Measurements from ENCODE around the gene FHOD1.

The FHOD1 gene

DNA sequence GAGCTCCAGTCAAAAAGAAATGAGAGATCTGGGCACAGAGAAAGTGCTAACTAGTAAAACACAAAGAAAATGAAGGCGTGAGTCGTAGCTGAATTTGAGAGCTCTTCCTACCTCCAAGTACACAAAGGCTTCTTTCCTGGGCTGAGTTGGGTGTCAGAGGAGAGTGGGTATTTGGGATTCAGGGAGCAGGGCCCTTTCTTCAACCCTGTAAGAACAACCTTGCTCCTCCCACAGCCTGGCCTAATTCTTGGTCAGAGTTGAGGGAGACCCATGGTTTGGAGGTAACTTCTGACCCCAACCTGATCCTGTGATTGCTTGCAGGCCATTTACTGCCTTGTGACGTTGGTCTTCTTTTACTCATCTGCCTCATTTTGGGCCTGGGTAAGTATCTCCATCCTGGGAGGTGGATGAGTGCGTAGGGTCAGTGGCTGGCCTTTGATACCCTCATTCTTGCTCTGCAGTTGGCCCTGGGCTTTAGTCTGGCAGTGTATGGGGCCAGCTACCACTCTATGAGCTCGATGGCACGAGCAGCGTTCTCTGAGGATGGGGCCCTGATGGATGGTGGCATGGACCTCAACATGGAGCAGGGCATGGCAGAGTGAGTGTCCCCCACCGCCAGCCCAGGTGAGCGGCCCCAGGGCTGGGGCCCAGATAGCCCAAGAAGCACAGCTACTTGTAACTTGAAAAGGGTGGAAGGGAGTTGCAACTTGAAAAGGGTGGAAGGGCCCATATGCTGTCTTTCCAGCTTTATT is 19.1 kb downstream of the FHOD1 start:
- H3K27me3 ChIP-seq (ENCODE audit: control insufficient read depth, insufficient read depth, low read length), result no peaks in the 10 kb centered on the region
- 0 out of 2 replicates have a peak, but pooled peaks cover 2% of the 10 kb centered on the region for H3K4me1 ChIP-seq (ENCODE audit: control insufficient read depth, insufficient read depth, low read length)
- no peak overlapping the region for H3K9ac ChIP-seq (ENCODE audit: low read length)
- H3K9me3 ChIP-seq (ENCODE audit: control insufficient read depth, insufficient read depth, low read depth, low read length), result no peaks in the 10 kb centered on the region
- H3K27ac ChIP-seq (ENCODE audit: low read depth, low read length), result no peak overlapping the region
- peaks cover 42% of the 10 kb centered on the region for H3K36me3 ChIP-seq (ENCODE audit: control insufficient read depth, insufficient read depth, low read length)
- H3K4me3 ChIP-seq (ENCODE audit: low read depth, low read length), result peak overlapping the region; percentile 98

GRCh38 chr16:67227567-67227921 is 19.7 kb downstream of the FHOD1 start:
- Histone ChIP-seq H3K4me3 (ENCODE audit: low read depth, low read length) (peak overlapping the region; percentile 98), H3K27me3 (ENCODE audit: control insufficient read depth, insufficient read depth, low read length) (no peaks in the 10 kb centered on the region), H3K4me1 (ENCODE audit: control insufficient read depth, insufficient read depth, low read length) (0 out of 2 replicates have a peak, but pooled peaks cover 2% of the 10 kb centered on the region), H3K36me3 (ENCODE audit: control insufficient read depth, insufficient read depth, low read length) (peaks cover 41% of the 10 kb centered on the region), H3K9ac (ENCODE audit: low read length) (peak overlapping the region; percentile 83), H3K27ac (ENCODE audit: low read depth, low read length) (peak overlapping the region; percentile 70; the same call in 1 of the 2 replicates), H3K9me3 (ENCODE audit: control insufficient read depth, insufficient read depth, low read depth, low read length) (no peaks in the 10 kb centered on the region)

GRCh38 chr16:67226804-67227566 is 20.3 kb downstream of the FHOD1 start, which contains the start of gene TMEM208:
TSS of gene TMEM208 (plus strand) at chr16:67227130. CDS start at chr16:67227219, 89 bp downstream.
- no peaks in the 10 kb centered on the region for H3K27me3 ChIP-seq (ENCODE audit: control insufficient read depth, insufficient read depth, low read length)
- peak within 1 kb of the TSS; percentile 98 for H3K4me3 ChIP-seq (ENCODE audit: low read depth, low read length)
- H3K9ac ChIP-seq (ENCODE audit: low read length), result peak within 1 kb of the TSS; percentile 83
- H3K36me3 ChIP-seq (ENCODE audit: control insufficient read depth, insufficient read depth, low read length), result peaks cover 40% of the 10 kb centered on the region
- H3K4me1 ChIP-seq (ENCODE audit: control insufficient read depth, insufficient read depth, low read length), result 0 out of 2 replicates have a peak, but pooled peaks cover 2% of the 10 kb centered on the region
- H3K27ac ChIP-seq (ENCODE audit: low read depth, low read length), result peak within 1 kb of the TSS; percentile 70; the same call in 1 of the 2 replicates
- H3K9me3 ChIP-seq (ENCODE audit: control insufficient read depth, insufficient read depth, low read depth, low read length), result no peaks in the 10 kb centered on the region

GRCh38 chr16:67226295-67226803 is 20.9 kb downstream of the FHOD1 start:
- no peaks in the 10 kb centered on the region for H3K27me3 ChIP-seq (ENCODE audit: control insufficient read depth, insufficient read depth, low read length)
- H3K9me3 ChIP-seq (ENCODE audit: control insufficient read depth, insufficient read depth, low read depth, low read length), result no peaks in the 10 kb centered on the region
- H3K4me1 ChIP-seq (ENCODE audit: control insufficient read depth, insufficient read depth, low read length), result 0 out of 2 replicates have a peak, but pooled peaks cover 2% of the 10 kb centered on the region
- H3K27ac ChIP-seq (ENCODE audit: low read depth, low read length), result no peak overlapping the region
- H3K9ac ChIP-seq (ENCODE audit: low read length), result peak overlapping the region; percentile 66
- H3K4me3 ChIP-seq (ENCODE audit: low read depth, low read length), result peak overlapping the region; percentile 98
- peaks cover 34% of the 10 kb centered on the region for H3K36me3 ChIP-seq (ENCODE audit: control insufficient read depth, insufficient read depth, low read length)

- H3K36me3 ChIP-seq (ENCODE audit: control insufficient read depth, insufficient read depth, low read length), result peaks cover 10% of the 10 kb centered on the region
- no peak overlapping the region for H3K4me3 ChIP-seq (ENCODE audit: low read depth, low read length)
- H3K27ac ChIP-seq (ENCODE audit: low read depth, low read length), result no peak overlapping the region
- H3K9me3 ChIP-seq (ENCODE audit: control insufficient read depth, insufficient read depth, low read depth, low read length), result no peaks in the 10 kb centered on the region
- no peak overlapping the region for H3K9ac ChIP-seq (ENCODE audit: low read length)
- H3K27me3 ChIP-seq (ENCODE audit: control insufficient read depth, insufficient read depth, low read length), result no peaks in the 10 kb centered on the region
- 0 out of 2 replicates have a peak, but pooled peaks cover 2% of the 10 kb centered on the region for H3K4me1 ChIP-seq (ENCODE audit: control insufficient read depth, insufficient read depth, low read length)
These were observed 23.3 kb downstream of the FHOD1 start for GRCh38 chr16:67223992-67224391.

- no peaks in the 10 kb centered on the region for H3K36me3 ChIP-seq (ENCODE audit: control insufficient read depth, insufficient read depth, low read length)
- no peak overlapping the region for H3K9ac ChIP-seq (ENCODE audit: low read length)
- peaks cover 17% of the 10 kb centered on the region; the same call in 1 of the 2 replicates for H3K27me3 ChIP-seq (ENCODE audit: control insufficient read depth, insufficient read depth, low read length)
- no peaks in the 10 kb centered on the region for H3K9me3 ChIP-seq (ENCODE audit: control insufficient read depth, insufficient read depth, low read depth, low read length)
- H3K4me1 ChIP-seq (ENCODE audit: control insufficient read depth, insufficient read depth, low read length), result no peaks in the 10 kb centered on the region; the same call in 1 of the 2 replicates
- H3K4me3 ChIP-seq (ENCODE audit: low read depth, low read length), result no peak overlapping the region
- no peak overlapping the region for H3K27ac ChIP-seq (ENCODE audit: low read depth, low read length)
These were observed 30.4 kb downstream of the FHOD1 start for GRCh38 chr16:67216612-67217490.

- Histone ChIP-seq H3K4me3 (ENCODE audit: low read depth, low read length) (no peak overlapping the region), H3K36me3 (ENCODE audit: control insufficient read depth, insufficient read depth, low read length) (no peaks in the 10 kb centered on the region), H3K9ac (ENCODE audit: low read length) (no peak overlapping the region), H3K9me3 (ENCODE audit: control insufficient read depth, insufficient read depth, low read depth, low read length) (no peaks in the 10 kb centered on the region), H3K27ac (ENCODE audit: low read depth, low read length) (no peak overlapping the region), H3K27me3 (ENCODE audit: control insufficient read depth, insufficient read depth, low read length) (peaks cover 17% of the 10 kb centered on the region; the same call in 1 of the 2 replicates), H3K4me1 (ENCODE audit: control insufficient read depth, insufficient read depth, low read length) (no peaks in the 10 kb centered on the region; the same call in 1 of the 2 replicates)
These were observed 31.6 kb downstream of the FHOD1 start for GRCh38 chr16:67215706-67216105.

DNA sequence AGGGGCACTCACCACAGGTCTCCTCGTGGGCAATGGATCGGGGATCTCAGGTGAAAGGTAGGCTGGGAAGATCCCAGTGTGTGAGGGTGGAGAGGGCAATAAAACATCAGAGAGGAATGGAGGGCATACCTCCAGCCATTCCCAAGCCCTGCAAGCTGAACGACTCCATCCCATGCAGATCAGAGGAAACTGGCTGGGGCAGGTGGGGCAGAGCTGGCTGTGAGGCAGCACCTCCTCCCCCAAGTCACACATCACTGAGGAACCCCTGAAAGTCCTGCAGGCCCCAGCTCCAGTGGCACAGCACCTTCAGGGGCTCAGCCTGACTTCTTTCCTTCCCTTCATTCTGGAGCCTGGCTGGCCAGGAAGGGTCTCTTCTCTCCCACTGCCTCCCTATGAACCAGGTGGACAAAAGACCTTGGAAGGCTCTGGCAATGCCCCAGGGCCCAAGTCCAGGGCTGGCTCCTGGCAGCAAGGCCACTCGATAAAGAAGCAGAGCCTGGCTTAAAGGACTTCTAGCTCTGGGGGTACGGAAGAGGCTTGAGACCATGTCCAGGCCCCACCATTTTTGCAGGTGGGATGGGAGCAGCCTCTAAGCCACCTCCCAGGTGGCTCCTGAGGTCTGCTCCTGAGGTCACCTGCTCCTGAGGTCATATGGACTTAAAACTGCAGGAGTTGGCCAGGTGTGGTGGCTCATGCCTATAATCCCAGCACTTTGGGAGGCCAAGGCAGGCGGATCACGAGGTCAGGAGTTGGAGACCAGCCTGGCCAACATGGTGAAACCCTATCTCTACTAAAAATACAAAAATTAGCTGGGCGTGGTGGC is 33.9 kb downstream of the FHOD1 start:
- H3K27me3 ChIP-seq (ENCODE audit: control insufficient read depth, insufficient read depth, low read length), result peaks cover 17% of the 10 kb centered on the region; the same call in 1 of the 2 replicates
- no peak overlapping the region for H3K9ac ChIP-seq (ENCODE audit: low read length)
- H3K4me3 ChIP-seq (ENCODE audit: low read depth, low read length), result no peak overlapping the region
- no peaks in the 10 kb centered on the region for H3K36me3 ChIP-seq (ENCODE audit: control insufficient read depth, insufficient read depth, low read length)
- no peaks in the 10 kb centered on the region; the same call in 1 of the 2 replicates for H3K4me1 ChIP-seq (ENCODE audit: control insufficient read depth, insufficient read depth, low read length)
- H3K9me3 ChIP-seq (ENCODE audit: control insufficient read depth, insufficient read depth, low read depth, low read length), result no peaks in the 10 kb centered on the region
- no peak overlapping the region for H3K27ac ChIP-seq (ENCODE audit: low read depth, low read length)

- Histone ChIP-seq H3K4me1 (ENCODE audit: control insufficient read depth, insufficient read depth, low read length) (no peaks in the 10 kb centered on the region; the same call in 1 of the 2 replicates), H3K9me3 (ENCODE audit: control insufficient read depth, insufficient read depth, low read depth, low read length) (no peaks in the 10 kb centered on the region), H3K36me3 (ENCODE audit: control insufficient read depth, insufficient read depth, low read length) (no peaks in the 10 kb centered on the region), H3K4me3 (ENCODE audit: low read depth, low read length) (no peak overlapping the region), H3K27me3 (ENCODE audit: control insufficient read depth, insufficient read depth, low read length) (peaks cover 17% of the 10 kb centered on the region; the same call in 1 of the 2 replicates), H3K9ac (ENCODE audit: low read length) (no peak overlapping the region), H3K27ac (ENCODE audit: low read depth, low read length) (no peak overlapping the region)
These were observed 34.5 kb downstream of the FHOD1 start for GRCh38 chr16:67212766-67213165.

Data from HUES6 (cell line).